Activated CD4-positive, alpha-beta T cell treated with anti-CD3 and anti-CD28 coated beads, Interleukin-2, amount 50 U/mL, for 24 hours (primary cell): ENCODE results near the gene DPYD.

Experiments used
- DNase-seq, 2 donors: peaks; one replicate each; pipeline ENCODE4 v3.0.0-alpha.2; 2020; ENCODE audit warnings: low read depth in 1 of 2, low spot score in 1 of 2

Gene DPYD

GRCh38 chr1:97907886-97908285 lies 12.9 kb downstream of the DPYD start:
- DNase-seq: no peak

GRCh38 chr1:97906567-97907241 lies 14.1 kb downstream of the DPYD start:
- no peak for DNase-seq

GRCh38 chr1:97905141-97905940 lies 15.5 kb downstream of the DPYD start:
- no peak for DNase-seq

- DNase-seq: no peak
These were observed 16.3 kb downstream of the DPYD start for GRCh38 chr1:97904534-97904933.

- no peak for DNase-seq
These were observed 17.2 kb downstream of the DPYD start for GRCh38 chr1:97903626-97904025.

- DNase-seq: no peak
These were observed 18.8 kb downstream of the DPYD start for GRCh38 chr1:97902067-97902466.

- DNase-seq: no peak
These were observed 19.7 kb downstream of the DPYD start for GRCh38 chr1:97901017-97901658.

- DNase-seq: no peak
These were observed 21.9 kb downstream of the DPYD start for GRCh38 chr1:97898948-97899347.

- no peak for DNase-seq
These were observed 25.6 kb downstream of the DPYD start for GRCh38 chr1:97895278-97895677.

GRCh38 chr1:97893844-97894243 lies 27.0 kb downstream of the DPYD start:
- no peak for DNase-seq

- DNase-seq: no peak
These were observed 34.6 kb downstream of the DPYD start for GRCh38 chr1:97886199-97886598.

GRCh38 chr1:97883823-97884222 lies 37.0 kb downstream of the DPYD start:
- no peak for DNase-seq

- DNase-seq: no peak
These were observed 43.5 kb downstream of the DPYD start for GRCh38 chr1:97877307-97877706.

- no peak for DNase-seq
These were observed 44.8 kb downstream of the DPYD start for GRCh38 chr1:97875996-97876395.

GRCh38 chr1:97870589-97870988 lies 50.2 kb downstream of the DPYD start:
- no peak for DNase-seq

- no peak for DNase-seq
These were observed 51.4 kb downstream of the DPYD start for GRCh38 chr1:97869441-97869840.

- DNase-seq: no peak
These were observed 53.7 kb downstream of the DPYD start for GRCh38 chr1:97867127-97867526.

GRCh38 chr1:97864615-97865014 lies 56.2 kb downstream of the DPYD start:
- no peak for DNase-seq

GRCh38 chr1:97853221-97853620 lies 67.6 kb downstream of the DPYD start:
- DNase-seq: no peak

GRCh38 chr1:97849345-97850340 lies 71.2 kb downstream of the DPYD start:
- DNase-seq: no peak

GRCh38 chr1:97845805-97846204 lies 75.0 kb downstream of the DPYD start:
- no peak for DNase-seq
